NCI-H2107 (cell line): ENCODE results near the gene TMEM86B.

Experiments used
- DNase-seq: peaks from one replicate; lab custom pipeline; 2025; lab: John Stamatoyannopoulos, UW

The TMEM86B gene

GRCh38 chr19:55228403-55229031 is at the start of gene TMEM86B:
TSS of gene TMEM86B (minus strand) at chr19:55228763. CDS start at chr19:55228741, 22 bp downstream.
- no peak for DNase-seq

- DNase-seq = no peak
Measured at GRCh38 chr19:55277494-55277893, 48.9 kb upstream of the TMEM86B start.

- DNase-seq = no peak
Measured at GRCh38 chr19:55276720-55277430, 48.3 kb upstream of the TMEM86B start.

- DNase-seq = no peak
Measured at GRCh38 chr19:55275851-55276719, 47.5 kb upstream of the TMEM86B start.

GRCh38 chr19:55273978-55274707 is 45.6 kb upstream of the TMEM86B start:
- peak; percentile 90 for DNase-seq

GRCh38 chr19:55272142-55272541 is 43.6 kb upstream of the TMEM86B start:
- DNase-seq = no peak

- no peak for DNase-seq
Measured at GRCh38 chr19:55270172-55270942, 41.8 kb upstream of the TMEM86B start.

GRCh38 chr19:55269299-55269698 is 40.7 kb upstream of the TMEM86B start:
- DNase-seq = no peak

GRCh38 chr19:55266840-55267239 is 38.3 kb upstream of the TMEM86B start:
- no peak for DNase-seq

GRCh38 chr19:55266404-55266803 is 37.8 kb upstream of the TMEM86B start:
- DNase-seq = no peak

GRCh38 chr19:55265723-55266386 is 37.3 kb upstream of the TMEM86B start:
- DNase-seq = no peak

- no peak for DNase-seq
Measured at GRCh38 chr19:55265173-55265572, 36.6 kb upstream of the TMEM86B start.

GRCh38 chr19:55264531-55264930 is 36.0 kb upstream of the TMEM86B start:
- DNase-seq = no peak

- DNase-seq = no peak
Measured at GRCh38 chr19:55262359-55262758, 33.8 kb upstream of the TMEM86B start.

- DNase-seq = no peak
Measured at GRCh38 chr19:55261671-55262126, 33.1 kb upstream of the TMEM86B start.

GRCh38 chr19:55259540-55260210 is 31.1 kb upstream of the TMEM86B start:
- no peak for DNase-seq

- peak; percentile 94 for DNase-seq
Measured at GRCh38 chr19:55258828-55259539, 30.4 kb upstream of the TMEM86B start, which contains the start of gene PPP6R1. TSS of gene PPP6R1 (minus strand) at chr19:55259017. CDS start at chr19:55247103, 11,914 bp downstream.

- DNase-seq = no peak
Measured at GRCh38 chr19:55258476-55258827, 29.9 kb upstream of the TMEM86B start.
